ENCODE measurements around the gene AFTPH.

- no peak for TF ChIP-seq CTCF (IDR thresholded peaks at IDR 0.05; ENCODE audit: low read depth, low read length, poor library complexity, severe bottlenecking)
- no peak for TF ChIP-seq EZH2phosphoT487 (IDR thresholded peaks at IDR 0.05; ENCODE audit: borderline replicate concordance, low read length)
Measured at GRCh38 chr2:64543008-64543697, 19.0 kb downstream of the AFTPH start.
